Measurements from ENCODE around the gene AATK. TPM values are rescaled to one million over a fixed set of nuclear protein-coding genes. Genes with fewer than 3 reads are reported as not detected.

Gene AATK
- total RNA-seq, 1 donor from 2014 or later, result 0.89 TPM

DNA sequence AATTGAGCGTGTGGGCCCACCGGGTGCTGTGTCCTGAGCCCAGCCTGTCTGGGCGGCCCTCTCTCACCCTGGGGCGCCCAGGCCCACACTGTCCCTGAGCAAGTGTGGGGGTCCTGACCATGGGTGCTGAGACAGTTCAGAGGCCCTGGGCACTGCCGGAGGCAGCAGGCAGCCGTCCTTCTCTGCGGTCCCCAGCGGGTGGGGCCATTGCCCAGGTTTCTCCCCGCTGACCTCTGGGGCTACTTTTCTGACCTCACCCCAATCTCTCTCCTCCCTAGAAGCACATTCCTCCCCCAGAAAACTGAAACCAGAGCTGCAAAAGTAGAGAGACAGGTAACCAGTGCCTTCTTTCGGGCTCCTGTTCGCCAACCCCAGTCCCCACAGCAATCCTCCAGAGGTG, 36.7 kb downstream of the AATK start:
- H3K9me3 Mint-ChIP-seq, result no peaks in the 10 kb centered on the region
- no peak overlapping the region for H3K4me3 Mint-ChIP-seq (ENCODE audit: low read depth)
- no peaks in the 10 kb centered on the region for H3K27me3 Mint-ChIP-seq (ENCODE audit: low read depth)
- no peak overlapping the region for H3K27ac Mint-ChIP-seq
- intact Hi-C loops (cut with micrococcal nuclease), result no loop called here
- H3K4me1 Mint-ChIP-seq (ENCODE audit: low read depth), result no peaks in the 10 kb centered on the region
- H3K36me3 Mint-ChIP-seq (ENCODE audit: low read depth), result no peaks in the 10 kb centered on the region
- no peak for DNase-seq (ENCODE audit: low spot score)

GRCh38 chr17:81128774-81129173, 37.2 kb downstream of the AATK start:
- Mint-ChIP-seq H3K4me3 (ENCODE audit: low read depth) (no peak overlapping the region), H3K36me3 (ENCODE audit: low read depth) (no peaks in the 10 kb centered on the region), H3K9me3 (no peaks in the 10 kb centered on the region), H3K4me1 (ENCODE audit: low read depth) (no peaks in the 10 kb centered on the region), H3K27me3 (ENCODE audit: low read depth) (no peaks in the 10 kb centered on the region), H3K27ac (no peak overlapping the region)
- intact Hi-C loops (cut with micrococcal nuclease), result no loop called here
- DNase-seq (ENCODE audit: low spot score), result no peak

- Mint-ChIP-seq H3K36me3 (ENCODE audit: low read depth) (no peaks in the 10 kb centered on the region), H3K27ac (no peak overlapping the region), H3K27me3 (ENCODE audit: low read depth) (no peaks in the 10 kb centered on the region), H3K4me1 (ENCODE audit: low read depth) (no peaks in the 10 kb centered on the region), H3K9me3 (no peaks in the 10 kb centered on the region), H3K4me3 (ENCODE audit: low read depth) (no peak overlapping the region)
- intact Hi-C loops (cut with micrococcal nuclease), result no loop called here
- no peak for DNase-seq (ENCODE audit: low spot score)
Measured at GRCh38 chr17:81128338-81128737, 37.7 kb downstream of the AATK start.

GRCh38 chr17:81127526-81128177, 38.4 kb downstream of the AATK start:
- no peaks in the 10 kb centered on the region for H3K4me1 Mint-ChIP-seq (ENCODE audit: low read depth)
- no peak overlapping the region for H3K4me3 Mint-ChIP-seq (ENCODE audit: low read depth)
- H3K27me3 Mint-ChIP-seq (ENCODE audit: low read depth), result no peaks in the 10 kb centered on the region
- intact Hi-C loops (cut with micrococcal nuclease), result no loop called here
- no peak overlapping the region for H3K27ac Mint-ChIP-seq
- no peak for DNase-seq (ENCODE audit: low spot score)
- H3K36me3 Mint-ChIP-seq (ENCODE audit: low read depth), result no peaks in the 10 kb centered on the region
- H3K9me3 Mint-ChIP-seq, result no peaks in the 10 kb centered on the region

GRCh38 chr17:81127133-81127455, 38.9 kb downstream of the AATK start:
- no peak overlapping the region for H3K4me3 Mint-ChIP-seq (ENCODE audit: low read depth)
- no peaks in the 10 kb centered on the region for H3K9me3 Mint-ChIP-seq
- no peak overlapping the region for H3K27ac Mint-ChIP-seq
- no peaks in the 10 kb centered on the region for H3K27me3 Mint-ChIP-seq (ENCODE audit: low read depth)
- H3K4me1 Mint-ChIP-seq (ENCODE audit: low read depth), result no peaks in the 10 kb centered on the region
- no peaks in the 10 kb centered on the region for H3K36me3 Mint-ChIP-seq (ENCODE audit: low read depth)
- intact Hi-C loops (cut with micrococcal nuclease), result no loop called here
- DNase-seq (ENCODE audit: low spot score), result no peak

GRCh38 chr17:81126281-81127132, 39.5 kb downstream of the AATK start:
- H3K4me1 Mint-ChIP-seq (ENCODE audit: low read depth), result no peaks in the 10 kb centered on the region
- H3K27ac Mint-ChIP-seq, result no peak overlapping the region
- DNase-seq (ENCODE audit: low spot score), result no peak
- no peaks in the 10 kb centered on the region for H3K36me3 Mint-ChIP-seq (ENCODE audit: low read depth)
- no peaks in the 10 kb centered on the region for H3K27me3 Mint-ChIP-seq (ENCODE audit: low read depth)
- H3K9me3 Mint-ChIP-seq, result no peaks in the 10 kb centered on the region
- intact Hi-C loops (cut with micrococcal nuclease), result no loop called here
- H3K4me3 Mint-ChIP-seq (ENCODE audit: low read depth), result no peak overlapping the region

DNA sequence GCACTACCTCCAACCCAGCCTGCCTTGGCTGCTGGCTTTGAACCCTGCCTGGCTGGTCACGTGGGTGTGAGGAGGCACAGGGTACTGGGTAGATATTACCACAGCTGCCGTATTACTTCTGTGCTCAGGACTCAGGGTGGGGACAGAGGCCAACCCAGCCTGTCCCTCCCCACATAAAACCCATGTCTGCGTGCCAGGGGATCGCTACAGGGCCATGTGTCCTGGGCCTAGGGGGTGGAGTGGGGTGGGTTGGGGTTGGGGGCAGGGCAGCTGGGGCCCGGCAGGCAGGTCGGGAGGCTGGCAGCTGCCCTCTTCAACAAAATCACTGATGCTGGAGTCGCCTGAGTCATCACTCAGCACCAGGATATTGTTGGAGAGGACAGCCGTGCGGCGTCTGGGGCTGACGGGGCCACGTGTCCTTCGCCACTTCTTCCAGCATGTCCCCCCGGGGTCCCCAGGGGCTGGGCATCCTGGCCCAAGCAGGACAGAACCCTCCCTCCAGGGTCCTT, 40.4 kb downstream of the AATK start:
- H3K4me3 Mint-ChIP-seq (ENCODE audit: low read depth), result no peak overlapping the region
- no peaks in the 10 kb centered on the region for H3K4me1 Mint-ChIP-seq (ENCODE audit: low read depth)
- intact Hi-C loops (cut with micrococcal nuclease), result no loop called here
- H3K27ac Mint-ChIP-seq, result no peak overlapping the region
- DNase-seq (ENCODE audit: low spot score), result no peak
- no peaks in the 10 kb centered on the region for H3K9me3 Mint-ChIP-seq
- H3K27me3 Mint-ChIP-seq (ENCODE audit: low read depth), result no peaks in the 10 kb centered on the region
- no peaks in the 10 kb centered on the region for H3K36me3 Mint-ChIP-seq (ENCODE audit: low read depth)

DNA sequence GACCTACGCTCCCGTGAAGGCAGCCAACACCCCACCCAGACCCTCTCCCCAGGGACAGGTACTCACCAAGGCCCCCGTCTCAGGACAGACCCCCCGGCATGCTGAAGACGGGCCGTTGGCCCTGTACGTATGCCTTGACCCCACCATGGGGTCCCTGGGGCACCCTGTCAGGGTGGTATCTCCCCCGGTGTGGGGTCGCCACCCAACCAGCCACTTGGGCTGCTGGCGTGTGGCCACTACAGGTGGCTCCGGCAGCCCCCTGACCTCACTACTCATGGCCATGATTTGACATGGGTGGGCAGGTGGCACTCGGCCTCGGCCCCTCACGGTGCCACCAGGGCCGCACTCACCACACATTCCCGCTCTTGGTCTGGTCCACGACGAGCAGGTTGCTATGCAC, 41.6 kb downstream of the AATK start:
- H3K36me3 Mint-ChIP-seq (ENCODE audit: low read depth), result no peaks in the 10 kb centered on the region
- DNase-seq (ENCODE audit: low spot score), result no peak
- H3K4me1 Mint-ChIP-seq (ENCODE audit: low read depth), result no peaks in the 10 kb centered on the region
- no peaks in the 10 kb centered on the region for H3K9me3 Mint-ChIP-seq
- no peak overlapping the region for H3K4me3 Mint-ChIP-seq (ENCODE audit: low read depth)
- intact Hi-C loops (cut with micrococcal nuclease), result no loop called here
- no peaks in the 10 kb centered on the region for H3K27me3 Mint-ChIP-seq (ENCODE audit: low read depth)
- no peak overlapping the region for H3K27ac Mint-ChIP-seq

GRCh38 chr17:81123052-81124048, 42.7 kb downstream of the AATK start:
- DNase-seq (ENCODE audit: low spot score), result no peak
- H3K4me3 Mint-ChIP-seq (ENCODE audit: low read depth), result no peak overlapping the region
- intact Hi-C loops (cut with micrococcal nuclease), result no loop called here
- H3K4me1 Mint-ChIP-seq (ENCODE audit: low read depth), result peaks cover 4% of the 10 kb centered on the region
- H3K27me3 Mint-ChIP-seq (ENCODE audit: low read depth), result no peaks in the 10 kb centered on the region
- no peaks in the 10 kb centered on the region for H3K36me3 Mint-ChIP-seq (ENCODE audit: low read depth)
- H3K27ac Mint-ChIP-seq, result no peak overlapping the region
- H3K9me3 Mint-ChIP-seq, result no peaks in the 10 kb centered on the region

DNA sequence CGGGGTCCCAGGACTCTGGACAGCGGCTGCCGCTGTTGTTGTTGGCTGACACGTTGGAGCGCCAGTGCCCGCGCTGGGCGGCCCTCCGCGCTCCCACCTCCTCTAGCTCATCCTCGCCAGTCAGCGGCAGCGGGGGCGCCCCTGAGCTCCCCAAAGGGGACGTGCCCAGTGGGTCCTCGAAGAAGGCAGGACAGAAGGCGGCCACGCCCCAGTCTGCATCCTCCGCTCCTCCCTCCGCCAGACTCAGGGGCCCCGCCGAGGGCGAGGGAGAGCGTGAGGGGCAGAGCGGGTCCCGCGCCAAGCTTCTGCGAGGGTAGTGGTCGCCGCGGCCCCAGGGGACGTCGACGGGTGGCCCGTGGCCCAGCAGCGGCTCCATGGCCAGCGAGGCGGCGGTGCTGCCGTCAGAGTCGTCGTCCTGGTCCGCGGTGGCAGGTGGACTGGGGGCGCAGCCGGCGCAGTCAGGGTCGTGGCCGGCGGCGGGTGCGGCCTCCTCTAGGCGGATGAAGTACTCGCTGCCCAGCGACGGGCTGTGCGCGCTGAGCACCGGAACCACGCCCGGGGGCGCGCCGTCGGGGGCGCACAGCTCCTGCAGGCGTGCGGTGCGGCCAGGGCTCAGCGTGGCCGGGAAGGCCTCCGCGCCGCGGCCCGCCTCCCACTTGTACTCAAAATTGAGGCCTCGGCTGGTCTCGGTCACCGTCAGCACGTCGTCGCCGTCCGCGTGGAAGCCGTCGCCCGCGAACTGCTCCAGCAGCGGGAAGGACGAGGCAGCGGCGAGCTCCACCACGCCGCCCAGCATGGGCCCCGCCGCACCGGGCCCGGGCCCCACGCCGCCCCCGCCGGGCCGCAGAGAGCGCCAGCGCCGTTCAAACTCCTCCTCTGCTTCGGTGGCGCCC, 43.9 kb downstream of the AATK start:
- DNase-seq (ENCODE audit: low spot score), result no peak
- no peak overlapping the region for H3K27ac Mint-ChIP-seq
- no peaks in the 10 kb centered on the region for H3K36me3 Mint-ChIP-seq (ENCODE audit: low read depth)
- H3K4me3 Mint-ChIP-seq (ENCODE audit: low read depth), result no peak overlapping the region
- no peaks in the 10 kb centered on the region for H3K27me3 Mint-ChIP-seq (ENCODE audit: low read depth)
- H3K4me1 Mint-ChIP-seq (ENCODE audit: low read depth), result peaks cover 4% of the 10 kb centered on the region
- intact Hi-C loops (cut with micrococcal nuclease), result no loop called here
- no peaks in the 10 kb centered on the region for H3K9me3 Mint-ChIP-seq

DNA sequence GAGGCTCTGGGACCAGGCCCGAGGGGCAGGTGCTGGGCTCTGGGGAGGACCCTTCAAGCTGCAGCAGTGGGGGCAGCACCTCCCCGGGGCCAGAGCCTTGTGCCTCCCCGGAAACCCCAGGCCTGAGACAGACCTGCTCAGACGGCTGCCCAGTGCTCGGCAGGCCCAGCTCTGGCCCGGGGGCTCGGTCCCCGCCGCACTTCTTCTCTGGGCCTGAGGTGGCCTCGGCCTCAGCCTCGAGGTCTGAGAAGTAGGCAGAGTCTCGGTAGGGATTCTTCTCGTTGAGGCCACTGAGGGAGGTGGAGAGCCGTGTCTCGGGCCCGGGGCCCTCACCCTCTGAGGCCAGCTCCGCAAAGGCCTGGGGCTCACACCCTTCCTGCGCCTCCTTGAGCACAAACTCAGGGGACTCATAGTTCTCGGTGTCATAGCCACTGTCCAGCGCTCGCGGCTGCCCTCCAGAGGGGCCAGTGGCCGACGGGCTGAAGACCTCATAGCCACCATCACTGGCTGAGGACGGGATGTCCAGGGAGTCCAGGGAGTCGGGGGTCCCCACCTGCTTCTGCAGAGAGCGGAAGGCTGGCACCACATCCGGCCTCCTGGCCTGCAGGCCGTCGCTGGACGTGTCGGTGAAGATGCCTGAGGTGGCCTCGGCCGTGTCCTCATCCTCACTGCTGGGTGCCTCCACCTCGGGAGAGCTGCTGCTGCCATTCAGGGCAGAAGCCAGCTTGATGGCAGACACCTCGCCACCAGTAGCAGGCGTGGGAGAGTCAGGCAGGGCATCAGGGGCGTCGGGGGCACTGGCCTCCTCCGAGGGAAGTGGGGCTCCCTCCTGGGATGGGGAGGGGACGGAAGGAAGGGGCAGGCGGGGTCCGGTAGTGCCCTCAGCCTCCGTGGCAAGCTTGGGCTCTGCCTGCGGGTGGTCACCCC, 45.1 kb downstream of the AATK start:
- no peaks in the 10 kb centered on the region for H3K27me3 Mint-ChIP-seq (ENCODE audit: low read depth)

More for the DNA sequence above, 45.1 kb downstream of the AATK start:
- Mint-ChIP-seq H3K4me3 (ENCODE audit: low read depth) (no peak overlapping the region), H3K36me3 (ENCODE audit: low read depth) (no peaks in the 10 kb centered on the region), H3K4me1 (ENCODE audit: low read depth) (peaks cover 4% of the 10 kb centered on the region), H3K27ac (no peak overlapping the region), H3K9me3 (no peaks in the 10 kb centered on the region)
- DNase-seq (ENCODE audit: low spot score), result no peak
- intact Hi-C loops (cut with micrococcal nuclease), result no loop called here

Measured in activated T-helper 2 cell treated with anti-CD3 and anti-CD28 coated beads, Interferon-gamma antibody, Interleukin-2, Interleukin-4, amounts not matched to agents 10 μg/mL and 5 μg/mL and 100 μg/mL, durations not matched to agents 14 hours and 24 hours and 36 hours (primary cell).